Measurements from ENCODE around the gene CEP112. TPM values are rescaled to one million over a fixed set of nuclear protein-coding genes. Genes with fewer than 3 reads are reported as not detected.

The CEP112 gene
- total and polyA plus RNA-seq, 10 of the 15 experiments (the other 5 are each of a cell fraction or from before 2014, with no cell fraction given): 0.11 to 3.8 (median 0.32) TPM; not detected in 1

DNA sequence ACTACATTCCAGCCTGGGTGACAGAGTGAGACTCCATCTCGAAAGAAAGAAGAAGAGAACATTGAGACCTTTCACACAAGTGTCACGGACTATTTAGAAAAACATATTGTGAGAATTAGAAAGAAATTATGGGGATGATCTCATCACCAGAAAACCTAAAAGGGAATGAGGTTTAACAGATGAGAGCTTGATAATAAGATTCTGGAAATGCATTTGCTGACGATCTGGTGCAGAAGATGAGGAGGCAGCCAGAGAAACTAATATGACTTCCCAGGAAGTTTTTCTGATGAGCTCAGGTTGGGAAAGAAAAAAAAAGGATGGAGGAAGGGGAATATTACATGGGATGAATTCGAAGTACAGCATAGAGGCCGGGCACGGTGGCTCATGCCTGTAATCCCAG, 48.1 kb upstream of the CEP112 start:
- no peak overlapping the region for H2AFZ ChIP-seq (ENCODE audit: control insufficient read depth, low read depth, low read length)
- no peak overlapping the region for H3K4me2 ChIP-seq (ENCODE audit: control insufficient read depth, insufficient read depth)
- WGBS (ENCODE audit: insufficient coverage, insufficient replicate concordance, low lambda C conversion rate, missing lambda C conversion rate): 34% methylated on average over 6 of the region's 6 CpGs
- H3K9me3 ChIP-seq (replicated peaks; ENCODE audit: control insufficient read depth, insufficient read depth, low read length): no peaks in the 10 kb centered on the region
- DNase-seq (ENCODE audit: low read depth, low spot score): no peak
- no peaks in the 10 kb centered on the region for H3K36me3 ChIP-seq (ENCODE audit: control insufficient read depth in 2 of 2, insufficient read depth in 2 of 2, low read length in 1 of 2)
- H3K4me1 ChIP-seq (ENCODE audit: control insufficient read depth, insufficient read depth, low read length): no peaks in the 10 kb centered on the region
- no peaks in the 10 kb centered on the region for H3K27me3 ChIP-seq (replicated peaks in 1 of 2; ENCODE audit: control insufficient read depth in 2 of 2, insufficient read depth in 2 of 2, low read length in 1 of 2)
- no peak overlapping the region for H3K9ac ChIP-seq (ENCODE audit: control insufficient read depth, insufficient read depth, low read length)
- ChIA-PET RAD21 (ENCODE audit: unreplicated experiment) (no interaction called here), SMC1A (ENCODE audit: uncharacterized antibody, unreplicated experiment) (no interaction called here), POLR2A (no interaction called here), CTCF (no interaction called here)
- intact Hi-C loops (cut with micrococcal nuclease; ENCODE audit: unreplicated experiment) (no loop called here), in situ Hi-C loops (cut with MboI) (no loop called here)
- no peak overlapping the region for H3K4me3 ChIP-seq
- no peak for TF ChIP-seq JUNB (IDR thresholded peaks at IDR 0.05)
- TF ChIP-seq, protein P1, sequence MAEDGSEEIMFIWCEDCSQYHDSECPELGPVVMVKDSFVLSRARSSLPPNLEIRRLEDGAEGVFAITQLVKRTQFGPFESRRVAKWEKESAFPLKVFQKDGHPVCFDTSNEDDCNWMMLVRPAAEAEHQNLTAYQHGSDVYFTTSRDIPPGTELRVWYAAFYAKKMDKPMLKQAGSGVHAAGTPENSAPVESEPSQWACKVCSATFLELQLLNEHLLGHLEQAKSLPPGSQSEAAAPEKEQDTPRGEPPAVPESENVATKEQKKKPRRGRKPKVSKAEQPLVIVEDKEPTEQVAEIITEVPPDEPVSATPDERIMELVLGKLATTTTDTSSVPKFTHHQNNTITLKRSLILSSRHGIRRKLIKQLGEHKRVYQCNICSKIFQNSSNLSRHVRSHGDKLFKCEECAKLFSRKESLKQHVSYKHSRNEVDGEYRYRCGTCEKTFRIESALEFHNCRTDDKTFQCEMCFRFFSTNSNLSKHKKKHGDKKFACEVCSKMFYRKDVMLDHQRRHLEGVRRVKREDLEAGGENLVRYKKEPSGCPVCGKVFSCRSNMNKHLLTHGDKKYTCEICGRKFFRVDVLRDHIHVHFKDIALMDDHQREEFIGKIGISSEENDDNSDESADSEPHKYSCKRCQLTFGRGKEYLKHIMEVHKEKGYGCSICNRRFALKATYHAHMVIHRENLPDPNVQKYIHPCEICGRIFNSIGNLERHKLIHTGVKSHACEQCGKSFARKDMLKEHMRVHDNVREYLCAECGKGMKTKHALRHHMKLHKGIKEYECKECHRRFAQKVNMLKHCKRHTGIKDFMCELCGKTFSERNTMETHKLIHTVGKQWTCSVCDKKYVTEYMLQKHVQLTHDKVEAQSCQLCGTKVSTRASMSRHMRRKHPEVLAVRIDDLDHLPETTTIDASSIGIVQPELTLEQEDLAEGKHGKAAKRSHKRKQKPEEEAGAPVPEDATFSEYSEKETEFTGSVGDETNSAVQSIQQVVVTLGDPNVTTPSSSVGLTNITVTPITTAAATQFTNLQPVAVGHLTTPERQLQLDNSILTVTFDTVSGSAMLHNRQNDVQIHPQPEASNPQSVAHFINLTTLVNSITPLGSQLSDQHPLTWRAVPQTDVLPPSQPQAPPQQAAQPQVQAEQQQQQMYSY (CRISPR knock-in tag; IDR thresholded peaks at IDR 0.05): no peak
- no peaks in the 10 kb centered on the region for H3K79me2 ChIP-seq (ENCODE audit: control insufficient read depth, insufficient read depth, low read length)
- H3K27ac ChIP-seq (ENCODE audit: control insufficient read depth, insufficient read depth): no peak overlapping the region
- no TSS peak for BruUV-seq (replicated peaks)
- H4K20me1 ChIP-seq (ENCODE audit: control insufficient read depth, insufficient read depth): no peaks in the 10 kb centered on the region
- no peak for FAIRE-seq
- ATAC-seq: no peak

DNA sequence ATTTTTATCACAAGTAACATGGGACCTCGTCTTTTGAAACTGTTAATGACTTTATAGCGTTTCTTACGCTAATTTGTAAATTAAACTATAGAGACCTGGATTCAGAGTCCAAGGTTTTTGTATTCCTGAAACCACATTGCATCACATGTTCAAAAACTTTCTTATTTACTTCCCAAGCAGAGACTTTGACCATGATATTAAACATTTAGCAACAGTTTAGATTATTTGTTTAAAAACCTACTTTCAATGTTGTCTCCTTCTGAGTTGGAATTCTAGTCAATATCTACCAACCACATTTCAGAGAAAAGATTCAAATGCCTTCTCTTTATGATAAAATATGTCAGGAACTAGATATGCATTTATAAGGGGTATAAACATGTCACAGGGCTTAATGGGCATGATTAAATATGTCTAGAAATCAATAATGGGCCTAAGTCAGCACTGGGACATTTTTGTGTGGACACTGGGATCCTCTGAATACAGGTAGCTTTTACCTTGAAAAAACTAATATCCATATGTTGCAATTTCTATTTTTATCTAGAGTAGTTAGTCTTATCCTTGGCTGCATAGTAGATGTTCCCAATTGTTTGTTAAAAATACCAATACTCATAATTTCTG, 43.6 kb upstream of the CEP112 start:
- in situ Hi-C loops (cut with MboI): no loop called here
- DNase-seq (ENCODE audit: low read depth, low spot score) (no peak), FAIRE-seq (no peak), ATAC-seq (no peak)
- SMC1A ChIA-PET (ENCODE audit: uncharacterized antibody, unreplicated experiment): no interaction called here
- no peaks in the 10 kb centered on the region for H3K36me3 ChIP-seq (ENCODE audit: control insufficient read depth in 2 of 2, insufficient read depth in 2 of 2, low read length in 1 of 2)
- no peak overlapping the region for H2AFZ ChIP-seq (ENCODE audit: control insufficient read depth, low read depth, low read length)
- no peak overlapping the region for H3K9ac ChIP-seq (ENCODE audit: control insufficient read depth, insufficient read depth, low read length)
- H3K79me2 ChIP-seq (ENCODE audit: control insufficient read depth, insufficient read depth, low read length): no peaks in the 10 kb centered on the region
- BruUV-seq (replicated peaks): no TSS peak
- 66% methylated on average over 3 of the region's 3 CpGs for WGBS (ENCODE audit: insufficient coverage, insufficient replicate concordance, low lambda C conversion rate, missing lambda C conversion rate)
- H3K4me3 ChIP-seq: no peak overlapping the region
- no peaks in the 10 kb centered on the region for H3K27me3 ChIP-seq (replicated peaks in 1 of 2; ENCODE audit: control insufficient read depth in 2 of 2, insufficient read depth in 2 of 2, low read length in 1 of 2)
- POLR2A ChIA-PET: interaction anchor here (0.7 kb wide), 1 partner anchor 282 kb away, joined by 6 read pairs; no protein-coding TSS in a partner anchor
- H3K9me3 ChIP-seq (replicated peaks; ENCODE audit: control insufficient read depth, insufficient read depth, low read length): no peaks in the 10 kb centered on the region
- intact Hi-C loops (cut with micrococcal nuclease; ENCODE audit: unreplicated experiment): no loop called here
- CTCF ChIA-PET: no interaction called here
- RAD21 ChIA-PET (ENCODE audit: unreplicated experiment): no interaction called here
- no peak overlapping the region for H3K4me2 ChIP-seq (ENCODE audit: control insufficient read depth, insufficient read depth)
- no peaks in the 10 kb centered on the region for H3K4me1 ChIP-seq (ENCODE audit: control insufficient read depth, insufficient read depth, low read length)
- H4K20me1 ChIP-seq (ENCODE audit: control insufficient read depth, insufficient read depth): no peaks in the 10 kb centered on the region
- H3K27ac ChIP-seq (ENCODE audit: control insufficient read depth, insufficient read depth): no peak overlapping the region
- TF ChIP-seq BRCA1 (IDR thresholded peaks at IDR 0.05; ENCODE audit: low read depth, low read length) (no peak), MYC (IDR thresholded peaks at IDR 0.05; ENCODE audit: insufficient read depth, insufficient read length, insufficient replicate concordance, low read length, severe bottlenecking) (no peak), EGR1 (IDR thresholded peaks at IDR 0.05; ENCODE audit: borderline replicate concordance in 1 of 2, low read depth in 2 of 2, low read length in 2 of 2) (no peak), ZNF24 (IDR thresholded peaks at IDR 0.05) (no peak), HCFC1 (IDR thresholded peaks at IDR 0.05; ENCODE audit: low read length) (no peak), BMI1 (IDR thresholded peaks at IDR 0.05; ENCODE audit: borderline replicate concordance) (no peak), SUZ12 (IDR thresholded peaks at IDR 0.05; ENCODE audit: unreplicated experiment) (no peak), NBN (IDR thresholded peaks at IDR 0.05) (no peak), POU2F2 (IDR thresholded peaks at IDR 0.05; ENCODE audit: borderline replicate concordance, low read depth, low read length) (no peak), PAX5 (IDR thresholded peaks at IDR 0.05; ENCODE audit: borderline replicate concordance, low read depth, low read length) (no peak), CBFB (IDR thresholded peaks at IDR 0.05; ENCODE audit: low read depth) (no peak), CBX5 (IDR thresholded peaks at IDR 0.05; ENCODE audit: low read depth) (no peak), ASH2L (IDR thresholded peaks at IDR 0.05; ENCODE audit: borderline replicate concordance, low read depth) (no peak), TCF7 (IDR thresholded peaks at IDR 0.05; ENCODE audit: borderline replicate concordance) (no peak), ESRRA (IDR thresholded peaks at IDR 0.05; ENCODE audit: low read length) (no peak)

Data from GM12878 (cell line).